Thoracic aorta (tissue), 2 donors: Measurements from ENCODE around the gene USP40. TPM values are rescaled to one million over a fixed set of nuclear protein-coding genes. Genes with fewer than 3 reads are reported as not detected.

Experiments used
- ATAC-seq: fragments of 150-250 bp; one replicate; pipeline ENCODE4 v1.8.0; 2017; ENCODE audit warnings: low read depth; ENCODE audit not compliant: insufficient number of reproducible peaks, low FRiP score
- DNase-seq: peaks from one replicate; pipeline ENCODE4 v3.0.0-alpha.2; 2020; ENCODE audit warnings: low spot score
- H3K27ac ChIP-seq, 2 donors: fragments of 200-600 bp; sonication (generic); 1 replicate in 1 of 2; 2 replicates in 1 of 2; pipeline ENCODE4 v1.5.1; 2016; ENCODE audit warnings: mild to moderate bottlenecking in 2 of 2, moderate library complexity in 2 of 2
- H3K27me3 ChIP-seq: fragments of 200-600 bp; sonication (generic); replicated peaks from 2 replicates; pipeline ENCODE4 v1.6.0; 2016; ENCODE audit warnings: mild to moderate bottlenecking; ENCODE audit not compliant: insufficient read depth
- H3K36me3 ChIP-seq: fragments of 200-600 bp; sonication (generic); one replicate; pipeline ENCODE4 v1.5.1; 2016
- H3K4me1 ChIP-seq, 2 donors: fragments of 200-600 bp; sonication (generic); 1 replicate in 1 of 2; 2 replicates in 1 of 2; pipeline versions ENCODE4 v1.5.1 to v1.6.0; 2016; ENCODE audit warnings: low read depth in 2 of 2, mild to moderate bottlenecking in 1 of 2; ENCODE audit not compliant: control insufficient read depth in 1 of 2
- H3K4me3 ChIP-seq: fragments of 200-600 bp; sonication (generic); 2 replicates; pipeline ENCODE4 v1.5.1; 2016; ENCODE audit warnings: mild to moderate bottlenecking
- H3K9me3 ChIP-seq: fragments of 200-600 bp; sonication (generic); 2 replicates; pipeline ENCODE4 v1.5.1; 2016
- CTCF ChIP-seq: fragments of 200-600 bp; sonication (generic); IDR thresholded peaks from one replicate; pipeline ENCODE4 v1.5.1; 2019; ENCODE audit warnings: antibody characterized with exemption
- total RNA-seq, 2 donors: library from RNA; depleted of rRNA; stranded (reverse); fragments of >200 nt; gene quantifications; one replicate each; pipeline versions ENCODE4 v1.1.0 to v1.2.3, GENCODE V29; 2016

USP40 gene
- total RNA-seq, 2 donors from 2014 or later: 23.3 to 30.0 TPM

- DNase-seq: no peak
- no peak for TF ChIP-seq CTCF
- Histone ChIP-seq H3K4me1 (no peaks in the 10 kb centered on the region), H3K9me3 (no peaks in the 10 kb centered on the region), H3K27ac (no peak overlapping the region), H3K4me3 (no peak overlapping the region), H3K36me3 (peaks cover 28% of the 10 kb centered on the region), H3K27me3 (no peaks in the 10 kb centered on the region)
- ATAC-seq: no peak
Observed at GRCh38 chr2:233544200-233544610, 22.4 kb downstream of the USP40 start.

- H3K36me3 ChIP-seq: peaks cover 19% of the 10 kb centered on the region
- no peak overlapping the region for H3K4me3 ChIP-seq
- no peaks in the 10 kb centered on the region for H3K9me3 ChIP-seq
- no peak for TF ChIP-seq CTCF
- DNase-seq (no peak), ATAC-seq (no peak)
- H3K27me3 ChIP-seq: no peaks in the 10 kb centered on the region
- no peaks in the 10 kb centered on the region for H3K4me1 ChIP-seq
- no peak overlapping the region for H3K27ac ChIP-seq
Observed at GRCh38 chr2:233542507-233542906, 24.1 kb downstream of the USP40 start.

- Histone ChIP-seq H3K27me3 (no peaks in the 10 kb centered on the region), H3K27ac (no peak overlapping the region), H3K4me3 (no peak overlapping the region), H3K36me3 (no peaks in the 10 kb centered on the region), H3K9me3 (no peaks in the 10 kb centered on the region), H3K4me1 (peaks cover 0 to 7% of the 10 kb centered on the region in 2 donors)
- no peak for TF ChIP-seq CTCF
- ATAC-seq (no peak), DNase-seq (no peak)
Observed at GRCh38 chr2:233538741-233539140, 27.8 kb downstream of the USP40 start.

GRCh38 chr2:233535271-233535670 lies 31.3 kb downstream of the USP40 start:
- no peak for TF ChIP-seq CTCF
- Histone ChIP-seq H3K4me1 (peaks cover 0 to 7% of the 10 kb centered on the region in 2 donors), H3K27me3 (no peaks in the 10 kb centered on the region), H3K36me3 (peaks cover 4% of the 10 kb centered on the region), H3K9me3 (no peaks in the 10 kb centered on the region), H3K27ac (no peak overlapping the region), H3K4me3 (no peak overlapping the region)
- DNase-seq (no peak), ATAC-seq (no peak)

GRCh38 chr2:233532971-233533370 lies 33.6 kb downstream of the USP40 start:
- H3K4me3 ChIP-seq: no peak overlapping the region
- ATAC-seq (no peak), DNase-seq (no peak)
- H3K36me3 ChIP-seq: peaks cover 7% of the 10 kb centered on the region
- H3K4me1 ChIP-seq: peaks cover 0 to 7% of the 10 kb centered on the region in 2 donors
- no peak overlapping the region for H3K27ac ChIP-seq
- H3K27me3 ChIP-seq: no peaks in the 10 kb centered on the region
- no peak for TF ChIP-seq CTCF
- no peaks in the 10 kb centered on the region for H3K9me3 ChIP-seq
